Neural crest cell (in vitro differentiated cells): ENCODE data around the gene FAM240B. TPM values are rescaled to one million over a fixed set of nuclear protein-coding genes. Genes with fewer than 3 reads are reported as not detected.

Experiments used
- DNase-seq: peaks from one replicate; pipeline ENCODE4 v3.0.0; 2021; ENCODE audit warnings: low read depth, mixed read lengths, low spot score
- H3K27ac Mint-ChIP-seq: one replicate; pipeline ENCODE4 v1.8.0; 2021; ENCODE audit warnings: mild to moderate bottlenecking, mixed read lengths; ENCODE audit not compliant: unreplicated experiment
- H3K27me3 Mint-ChIP-seq: 2 replicates; pipeline ENCODE4 v1.8.0; 2021; ENCODE audit warnings: low read depth, mild to moderate bottlenecking, mixed read lengths
- H3K36me3 Mint-ChIP-seq: 2 replicates; pipeline ENCODE4 v1.8.0; 2021; ENCODE audit warnings: low read depth, mild to moderate bottlenecking, mixed read lengths
- H3K4me1 Mint-ChIP-seq: 2 replicates; pipeline ENCODE4 v1.8.0; 2021; ENCODE audit warnings: mixed read lengths
- H3K4me3 Mint-ChIP-seq: one replicate; pipeline ENCODE4 v1.8.0; 2021; ENCODE audit warnings: mild to moderate bottlenecking, mixed read lengths
- H3K9me3 Mint-ChIP-seq: 2 replicates; pipeline ENCODE4 v1.8.0; 2021; ENCODE audit warnings: mixed read lengths
- CTCF ChIP-seq: fragments of 200-600 bp; sonication (generic); conservative IDR thresholded peaks from 2 replicates; pipeline ENCODE4 v1.5.0; 2021; ENCODE audit warnings: antibody characterized with exemption, mild to moderate bottlenecking
- total RNA-seq: library from RNA; stranded (reverse); gene quantifications from 2 replicates; pipeline ENCODE4 v1.2.1, GENCODE V29; 2021

The FAM240B gene
- total RNA-seq, 1 donor from 2014 or later, result not detected

GRCh38 chr9:38687389-38687842, 32.5 kb downstream of the FAM240B start:
- H3K36me3 Mint-ChIP-seq, result no peaks in the 10 kb centered on the region
- H3K4me3 Mint-ChIP-seq, result no peak overlapping the region
- H3K9me3 Mint-ChIP-seq, result no peaks in the 10 kb centered on the region
- no peak for TF ChIP-seq CTCF
- H3K4me1 Mint-ChIP-seq, result peaks cover 62% of the 10 kb centered on the region
- no peaks in the 10 kb centered on the region for H3K27me3 Mint-ChIP-seq
- DNase-seq, result peak; percentile 18
- H3K27ac Mint-ChIP-seq, result no peak overlapping the region

- no peaks in the 10 kb centered on the region for H3K27me3 Mint-ChIP-seq
Measured at GRCh38 chr9:38686933-38687332, 33.0 kb downstream of the FAM240B start.

GRCh38 chr9:38685535-38685934, 34.4 kb downstream of the FAM240B start:
- H3K9me3 Mint-ChIP-seq, result no peaks in the 10 kb centered on the region
- TF ChIP-seq CTCF, result no peak
- no peaks in the 10 kb centered on the region for H3K27me3 Mint-ChIP-seq
- no peak overlapping the region for H3K27ac Mint-ChIP-seq
- DNase-seq, result no peak
- H3K4me1 Mint-ChIP-seq, result peaks cover 63% of the 10 kb centered on the region
- H3K4me3 Mint-ChIP-seq, result peak overlapping the region; percentile 10
- no peaks in the 10 kb centered on the region for H3K36me3 Mint-ChIP-seq

More at GRCh38 chr9:38686933-38687332, 33.0 kb downstream of the FAM240B start:
- DNase-seq, result no peak
- no peak overlapping the region for H3K27ac Mint-ChIP-seq
- H3K4me1 Mint-ChIP-seq, result peaks cover 66% of the 10 kb centered on the region
- TF ChIP-seq CTCF, result no peak
- no peaks in the 10 kb centered on the region for H3K9me3 Mint-ChIP-seq
- H3K36me3 Mint-ChIP-seq, result no peaks in the 10 kb centered on the region
- H3K4me3 Mint-ChIP-seq, result no peak overlapping the region

- peaks cover 58% of the 10 kb centered on the region for H3K4me1 Mint-ChIP-seq
Measured at GRCh38 chr9:38683336-38683735, 36.6 kb downstream of the FAM240B start.

GRCh38 chr9:38682713-38683112, 37.2 kb downstream of the FAM240B start:
- no peaks in the 10 kb centered on the region for H3K27me3 Mint-ChIP-seq
- DNase-seq, result no peak
- no peak overlapping the region for H3K27ac Mint-ChIP-seq
- TF ChIP-seq CTCF, result no peak
- no peaks in the 10 kb centered on the region for H3K9me3 Mint-ChIP-seq
- H3K36me3 Mint-ChIP-seq, result no peaks in the 10 kb centered on the region
- H3K4me3 Mint-ChIP-seq, result peak overlapping the region; percentile 12
- H3K4me1 Mint-ChIP-seq, result peaks cover 58% of the 10 kb centered on the region

More at GRCh38 chr9:38683336-38683735, 36.6 kb downstream of the FAM240B start:
- H3K4me3 Mint-ChIP-seq, result no peak overlapping the region
- DNase-seq, result no peak
- no peaks in the 10 kb centered on the region for H3K27me3 Mint-ChIP-seq
- no peaks in the 10 kb centered on the region for H3K9me3 Mint-ChIP-seq
- TF ChIP-seq CTCF, result no peak
- H3K27ac Mint-ChIP-seq, result no peak overlapping the region
- H3K36me3 Mint-ChIP-seq, result no peaks in the 10 kb centered on the region
